Caco-2 (cell line): Measurements from ENCODE around the gene MUC20. TPM values are rescaled to one million over a fixed set of nuclear protein-coding genes. Genes with fewer than 3 reads are reported as not detected.

Source experiments
- BruUV-seq: library from RNA; stranded (reverse); fragments of 400-500 nt; replicated peaks from 2 replicates; lab custom pipeline; 2021; lab: Mats Ljungman, UMichigan
- CTCF ChIA-PET: fragments of 300-600 bp; sonication (Branson Sonifier 250); formaldehyde crosslinking; loops from one replicate; lab custom pipeline; 2022; ENCODE audit warnings: antibody characterized with exemption; lab: Charles Lee
- POLR2A ChIA-PET: fragments of 300-600 bp; sonication (Branson Sonifier 250); formaldehyde crosslinking; loops from one replicate; lab custom pipeline; 2022; ENCODE audit warnings: antibody characterized with exemption; lab: Charles Lee
- DNase-seq, 2 experiments: peaks; one replicate each; pipeline versions ENCODE4 v3.0.0 to v3.0.0-alpha.2; 2020 to 2022
- H3K27me3 ChIP-seq: replicated peaks from 2 replicates; pipeline ENCODE4 v1.6.0; 2011; ENCODE audit warnings: low read length; ENCODE audit not compliant: control insufficient read depth, insufficient read depth
- H3K36me3 ChIP-seq: 2 replicates; pipeline ENCODE4 v1.5.1; 2011; ENCODE audit warnings: low read length; ENCODE audit not compliant: control insufficient read depth, insufficient read depth
- H3K4me1 ChIP-seq: fragments of 250-450 bp; sonication (Bioruptor Pico); 2 replicates; pipeline ENCODE4 v1.5.1; 2020; ENCODE audit warnings: mild to moderate bottlenecking
- H3K4me3 ChIP-seq: 2 replicates; pipeline ENCODE4 v1.5.1; 2011; ENCODE audit warnings: low read depth, mild to moderate bottlenecking, control low read depth, low read length
- H3K9me3 ChIP-seq: fragments of 250-450 bp; sonication (Bioruptor Pico); 2 replicates; pipeline ENCODE4 v1.5.1; 2020; ENCODE audit warnings: mild to moderate bottlenecking, moderate library complexity
- H3K27ac Mint-ChIP-seq: one replicate; pipeline ENCODE4 v1.8.0; 2022; ENCODE audit warnings: mixed read lengths; ENCODE audit not compliant: unreplicated experiment
- H3K27me3 Mint-ChIP-seq: one replicate; pipeline ENCODE4 v1.8.0; 2022; ENCODE audit warnings: mixed read lengths; ENCODE audit not compliant: insufficient read depth, unreplicated experiment
- H3K36me3 Mint-ChIP-seq: one replicate; pipeline ENCODE4 v1.8.0; 2022; ENCODE audit warnings: mild to moderate bottlenecking, mixed read lengths; ENCODE audit not compliant: insufficient read depth, unreplicated experiment
- H3K4me1 Mint-ChIP-seq: one replicate; pipeline ENCODE4 v1.8.0; 2022; ENCODE audit warnings: low read depth, mixed read lengths; ENCODE audit not compliant: unreplicated experiment
- H3K4me3 Mint-ChIP-seq: one replicate; pipeline ENCODE4 v1.8.0; 2022; ENCODE audit warnings: mild to moderate bottlenecking, moderate library complexity, mixed read lengths; ENCODE audit not compliant: unreplicated experiment
- H3K9me3 Mint-ChIP-seq: one replicate; pipeline ENCODE4 v1.8.0; 2022; ENCODE audit warnings: mixed read lengths; ENCODE audit not compliant: unreplicated experiment
- CTCF ChIP-seq, 2 experiments: fragments of 200-600 bp in 1 of 2; IDR thresholded peaks; 1 replicate in 1 of 2; 2 replicates in 1 of 2; pipeline versions ENCODE4 v1.5.1 to v1.8.0; 2011 to 2022; ENCODE audit warnings: antibody characterized with exemption in 1 of 2, control low read depth in 1 of 2, inconsistent platforms in 1 of 2, low read depth in 1 of 2, low read length in 1 of 2, mild to moderate bottlenecking in 1 of 2, moderate library complexity in 1 of 2; ENCODE audit not compliant: insufficient read depth in 1 of 2, severe bottlenecking in 1 of 2, unreplicated experiment in 1 of 2
- intact Hi-C: fragments of 100-400 bp; cut with micrococcal nuclease; formaldehyde crosslinking; loops from one replicate; pipeline ENCODE4 v1.10.0; 2022; ENCODE audit not compliant: unreplicated experiment
- total RNA-seq: library from RNA; stranded (reverse); gene quantifications from 2 replicates; pipeline ENCODE4 v1.2.3, GENCODE V29; 2022

Gene MUC20
- total RNA-seq, 1 experiment from 2014 or later, result 0.88 TPM

DNA sequence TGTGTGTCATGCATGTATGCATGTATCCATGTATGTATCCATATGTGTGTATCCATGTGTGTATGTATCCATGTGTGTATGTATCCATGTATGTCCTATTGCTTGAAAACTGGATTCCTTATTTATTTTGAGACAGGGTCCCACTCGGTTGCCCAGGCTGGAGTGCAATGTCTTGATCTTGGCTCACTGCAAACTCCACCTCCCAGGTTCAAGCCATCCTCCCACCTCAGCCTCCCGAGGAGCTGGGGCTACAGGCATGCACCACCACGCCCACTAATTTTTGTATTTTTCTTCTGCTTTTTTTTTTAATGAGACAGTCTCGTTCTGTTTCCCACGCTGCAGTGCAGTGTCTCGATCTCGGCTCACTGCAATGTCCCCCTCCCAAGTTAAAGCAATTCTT, 34.1 kb downstream of the MUC20 start:
- no peak overlapping the region for H3K4me3 ChIP-seq
- Mint-ChIP-seq H3K9me3 (no peaks in the 10 kb centered on the region), H3K27me3 (peaks cover under 1% of the 10 kb centered on the region), H3K4me1 (peaks cover 9% of the 10 kb centered on the region), H3K27ac (no peak overlapping the region), H3K4me3 (no peak overlapping the region), H3K36me3 (no peaks in the 10 kb centered on the region)
- POLR2A ChIA-PET, result interaction anchor here (0.6 kb wide), 1 partner anchor 61 kb away, joined by 8 read pairs; no protein-coding TSS in a partner anchor
- CTCF ChIA-PET, result interaction anchor here (0.6 kb wide), 1 partner anchor 385 kb away, joined by 7 read pairs; no protein-coding TSS in a partner anchor
- no peaks in the 10 kb centered on the region for H3K27me3 ChIP-seq
- no TSS peak for BruUV-seq
- peaks cover 12% of the 10 kb centered on the region for H3K4me1 ChIP-seq
- TF ChIP-seq CTCF (IDR thresholded peaks at IDR 0.05; ENCODE audit: insufficient read depth in 1 of 2, low read depth in 1 of 2, low read length in 1 of 2, severe bottlenecking in 1 of 2, unreplicated experiment in 1 of 2), result no peak
- no peaks in the 10 kb centered on the region for H3K36me3 ChIP-seq
- H3K9me3 ChIP-seq, result no peaks in the 10 kb centered on the region
- intact Hi-C loops, result no loop called here
- no peak for DNase-seq

- no peak for DNase-seq
- ChIA-PET POLR2A (interaction anchor here (0.6 kb wide), 1 partner anchor 61 kb away, joined by 8 read pairs; no protein-coding TSS in a partner anchor), CTCF (interaction anchor here (0.6 kb wide), 1 partner anchor 385 kb away, joined by 7 read pairs; no protein-coding TSS in a partner anchor)
- peaks cover 6% of the 10 kb centered on the region for H3K27me3 Mint-ChIP-seq
- H3K4me3 ChIP-seq, result no peak overlapping the region
- no peaks in the 10 kb centered on the region for H3K9me3 ChIP-seq
- no peak for TF ChIP-seq CTCF (IDR thresholded peaks at IDR 0.05; ENCODE audit: insufficient read depth in 1 of 2, low read depth in 1 of 2, low read length in 1 of 2, severe bottlenecking in 1 of 2, unreplicated experiment in 1 of 2)
- H3K4me3 Mint-ChIP-seq, result no peak overlapping the region
- H3K4me1 ChIP-seq, result peaks cover 12% of the 10 kb centered on the region
- no peak overlapping the region for H3K27ac Mint-ChIP-seq
- H3K36me3 Mint-ChIP-seq, result no peaks in the 10 kb centered on the region
- intact Hi-C loops, result no loop called here
- H3K4me1 Mint-ChIP-seq, result peaks cover 9% of the 10 kb centered on the region
- H3K36me3 ChIP-seq, result no peaks in the 10 kb centered on the region
- no peaks in the 10 kb centered on the region for H3K9me3 Mint-ChIP-seq
- no TSS peak for BruUV-seq
- no peaks in the 10 kb centered on the region for H3K27me3 ChIP-seq
Measured at GRCh38 chr3:195755391-195755790, 34.6 kb downstream of the MUC20 start.

- Histone ChIP-seq H3K4me1 (peaks cover 12% of the 10 kb centered on the region), H3K9me3 (no peaks in the 10 kb centered on the region), H3K27me3 (no peaks in the 10 kb centered on the region), H3K36me3 (no peaks in the 10 kb centered on the region), H3K4me3 (no peak overlapping the region)
- peaks cover 9% of the 10 kb centered on the region for H3K4me1 Mint-ChIP-seq
- H3K9me3 Mint-ChIP-seq, result no peaks in the 10 kb centered on the region
- H3K27ac Mint-ChIP-seq, result no peak overlapping the region
- POLR2A ChIA-PET, result no interaction called here
- CTCF ChIA-PET, result interaction anchor here (0.6 kb wide), 1 partner anchor 245 kb away, joined by 3 read pairs; no protein-coding TSS in a partner anchor
- no peak overlapping the region for H3K4me3 Mint-ChIP-seq
- no TSS peak for BruUV-seq
- no peaks in the 10 kb centered on the region for H3K36me3 Mint-ChIP-seq
- no peak for DNase-seq
- peaks cover 7% of the 10 kb centered on the region for H3K27me3 Mint-ChIP-seq
- TF ChIP-seq CTCF (IDR thresholded peaks at IDR 0.05; ENCODE audit: insufficient read depth in 1 of 2, low read depth in 1 of 2, low read length in 1 of 2, severe bottlenecking in 1 of 2, unreplicated experiment in 1 of 2), result no peak
- intact Hi-C loops, result no loop called here
Measured at GRCh38 chr3:195755791-195756676, 35.3 kb downstream of the MUC20 start.
